GM19438 (cell line): Measurements from ENCODE around the gene SEPHS2.
"Not testable (repeated sequence)": the region's sequence is repeated elsewhere in the genome, so short reads cannot be mapped to it uniquely, and the experiment has no call there.

Experiments used
- ATAC-seq: cut with Tn5 transposase; IDR thresholded peaks from one replicate; pipeline ENCODE4 v1.9.1; 2021; ENCODE audit warnings: low read depth; ENCODE audit not compliant: unreplicated experiment

Gene SEPHS2

GRCh38 chr16:30470170-30470512 is 24.5 kb upstream of the SEPHS2 start:
- no peak for ATAC-seq

- ATAC-seq: no peak
Observed at GRCh38 chr16:30464078-30464477, 18.4 kb upstream of the SEPHS2 start.

GRCh38 chr16:30461426-30461825 is 15.8 kb upstream of the SEPHS2 start:
- ATAC-seq: not testable (repeated sequence)

GRCh38 chr16:30459456-30459855 is 13.8 kb upstream of the SEPHS2 start:
- peak; percentile 24 for ATAC-seq

GRCh38 chr16:30458561-30459394 is 13.1 kb upstream of the SEPHS2 start:
- ATAC-seq: peak; percentile 70

GRCh38 chr16:30457743-30458560 is 12.3 kb upstream of the SEPHS2 start:
- ATAC-seq: no peak

- ATAC-seq: no peak
Observed at GRCh38 chr16:30457256-30457655, 11.6 kb upstream of the SEPHS2 start.

GRCh38 chr16:30456302-30456701 is 10.6 kb upstream of the SEPHS2 start:
- no peak for ATAC-seq

GRCh38 chr16:30452709-30453580 is 7.3 kb upstream of the SEPHS2 start:
- ATAC-seq: not testable (repeated sequence)

- ATAC-seq: no peak
Observed at GRCh38 chr16:30449116-30449435, 3.4 kb upstream of the SEPHS2 start.

- no peak for ATAC-seq
Observed at GRCh38 chr16:30447512-30448226, 2.0 kb upstream of the SEPHS2 start.

GRCh38 chr16:30446203-30446595 is 525 bp upstream of the SEPHS2 start:
- no peak for ATAC-seq

- ATAC-seq: no peak
Observed at GRCh38 chr16:30445149-30445407, 596 bp downstream of the SEPHS2 start.

GRCh38 chr16:30444231-30445148 is 1.2 kb downstream of the SEPHS2 start:
- no peak for ATAC-seq

GRCh38 chr16:30443631-30444030 is 2.0 kb downstream of the SEPHS2 start:
- no peak for ATAC-seq

- no peak for ATAC-seq
Observed at GRCh38 chr16:30439720-30440348, 5.8 kb downstream of the SEPHS2 start.

- ATAC-seq: no peak
Observed at GRCh38 chr16:30438835-30439234, 6.8 kb downstream of the SEPHS2 start.

GRCh38 chr16:30437511-30438046 is 8.1 kb downstream of the SEPHS2 start:
- no peak for ATAC-seq

GRCh38 chr16:30434852-30435251 is 10.8 kb downstream of the SEPHS2 start:
- no peak for ATAC-seq
